Motor neuron (in vitro differentiated cells): ENCODE measurements around the gene FCHSD2. TPM values are rescaled to one million over a fixed set of nuclear protein-coding genes. Genes with fewer than 3 reads are reported as not detected.
"Not testable (repeated sequence)": the region's sequence is repeated elsewhere in the genome, so short reads cannot be mapped to it uniquely, and the experiment has no call there.

Source experiments
- ATAC-seq, 8 experiments: fragments of 200-7000 bp; cut with Tn5 transposase; replicated peaks in 6 of 8; 2 replicates each; pipeline ENCODE4 v1.8.0; 2021; ENCODE audit warnings: mild to moderate bottlenecking in 8 of 8, moderate library complexity in 8 of 8
- H3K27ac ChIP-seq, 2 donors: fragments of 250-450 bp; sonication (Bioruptor Pico); 2 replicates each; pipeline ENCODE4 v1.9.0; 2021; ENCODE audit warnings: antibody characterized with exemption in 2 of 2, mild to moderate bottlenecking in 2 of 2, moderate library complexity in 1 of 2
- H3K4me1 ChIP-seq, 2 donors: fragments of 250-450 bp; sonication (Bioruptor Pico); replicated peaks in 1 of 2; 2 replicates each; pipeline ENCODE4 v1.6.1; 2021; ENCODE audit warnings: antibody characterized with exemption in 2 of 2, mild to moderate bottlenecking in 2 of 2, moderate library complexity in 1 of 2
- H3K4me3 ChIP-seq, 5 donors: fragments of 250-450 bp; sonication (Bioruptor Pico); 2 replicates each; pipeline ENCODE4 v1.9.0; 2021; ENCODE audit warnings: antibody characterized with exemption in 5 of 5, mild to moderate bottlenecking in 5 of 5, moderate library complexity in 4 of 5
- WGBS, 10 experiments: fragments of 450-650 bp; shearing (Covaris generic); methylation state at CpG; one replicate each; pipeline ENCODE4 v1.0.0; 2022; 5-methylcytosine and 5-hydroxymethylcytosine counted together
- in situ Hi-C, 9 experiments: fragments of 400-800 bp; cut with MboI; loops; one replicate each; pipeline ENCODE4 v1.15.0; 2021; ENCODE audit warnings: low sequenced_read_pairs in 9 of 9, low pct_unique_long_range_greater_than_20kb in 2 of 9; ENCODE audit not compliant: unreplicated experiment in 9 of 9
- total RNA-seq, 8 experiments: library from RNA; unstranded; fragments of 300-600 nt; gene quantifications; 2 replicates each; pipeline versions ENCODE4 v1.2.3 to v1.2.4, GENCODE V29; 2022

Gene FCHSD2
- total RNA-seq, 8 experiments from 2014 or later: 11.6 to 22.1 (median 18.0) TPM

DNA sequence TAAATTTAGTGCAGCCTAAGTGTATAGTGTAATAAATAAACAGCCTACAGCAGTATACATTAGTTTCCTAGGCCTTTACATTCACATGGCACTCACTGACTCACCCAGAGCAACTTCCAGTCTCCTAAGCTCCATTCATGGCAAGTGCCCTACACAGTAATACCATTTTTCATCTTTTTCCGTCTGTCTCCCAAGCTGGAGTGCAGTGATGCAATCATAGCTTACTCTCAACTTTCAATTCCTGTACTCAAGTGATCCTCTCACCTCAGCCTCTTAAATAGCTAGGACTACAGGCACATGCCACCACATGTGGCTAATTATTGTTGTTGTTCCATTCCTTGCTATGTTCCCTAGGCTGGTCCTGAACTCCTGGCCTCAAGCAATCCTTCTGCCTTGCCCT is 54.4 kb downstream of the FCHSD2 start:
- WGBS, 10 experiments: 100% methylated on average over 1 of the region's 1 CpG; no CpG with 5 or more reads in 6 of the 10 experiments
- Histone ChIP-seq H3K4me1 (no peaks in the 10 kb centered on the region), H3K27ac (no peak overlapping the region), H3K4me3 (no peak overlapping the region)
- ATAC-seq: peak in 2 of 8 experiments; percentile 53 to 58
- in situ Hi-C loops: no loop called here

DNA sequence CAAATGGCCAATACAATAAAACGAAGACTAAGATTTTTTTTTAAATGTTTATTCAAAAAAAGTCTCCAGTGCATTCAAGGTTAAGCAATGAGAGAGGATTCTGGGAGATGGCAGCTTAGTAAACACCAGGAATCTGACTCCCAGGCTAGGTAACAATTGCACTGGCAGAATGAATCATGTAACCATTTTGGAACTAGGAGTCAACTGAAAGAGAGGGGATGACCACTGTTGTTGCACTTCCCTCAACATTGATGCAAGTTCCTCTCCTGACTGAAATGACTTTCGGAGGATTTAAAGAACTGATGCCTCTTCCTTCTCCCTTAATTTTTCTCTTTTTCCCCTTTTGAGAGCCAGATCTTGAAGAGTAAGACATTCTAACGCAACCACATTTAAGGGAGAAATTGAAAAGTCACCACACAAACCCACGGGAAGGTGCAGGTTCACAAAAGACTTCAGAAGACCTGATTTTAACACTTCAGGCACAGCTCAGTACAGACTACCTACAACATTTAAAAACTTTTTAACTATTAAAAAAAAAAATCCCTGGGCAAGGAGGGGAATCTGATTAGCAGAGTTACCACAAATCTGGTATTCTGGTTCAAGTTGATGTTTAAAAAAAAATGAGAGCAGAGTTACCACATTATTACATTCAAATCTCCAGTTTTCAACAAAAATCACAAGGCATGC is 56.8 kb downstream of the FCHSD2 start:
- no peak for ATAC-seq

DNA sequence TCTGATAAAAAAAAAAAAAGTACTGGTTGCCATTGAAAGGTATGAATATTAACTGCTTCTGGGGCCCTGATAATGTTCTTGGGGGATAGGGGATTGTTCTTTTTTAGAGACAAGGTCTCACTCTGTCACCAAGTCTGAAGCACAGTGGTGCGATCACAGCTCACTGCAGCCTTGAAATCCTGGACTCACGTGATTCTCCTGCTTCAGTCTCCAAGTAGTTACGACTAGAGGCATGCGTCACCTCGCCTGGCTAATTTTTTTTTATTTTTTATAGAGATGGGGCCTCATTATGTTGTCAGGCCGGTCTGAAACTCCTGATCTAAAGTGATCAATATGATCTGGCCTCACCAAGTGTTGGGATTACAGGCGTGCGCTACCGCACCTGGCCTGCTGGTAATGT is 63.5 kb downstream of the FCHSD2 start:
- Histone ChIP-seq H3K4me3 (no peak overlapping the region), H3K27ac (no peak overlapping the region), H3K4me1 (no peaks in the 10 kb centered on the region)
- ATAC-seq: no peak
- in situ Hi-C loops: no loop called here
- 85 to 100% (median 98%) methylated on average over 2 to 9 of the region's 9 CpGs; no CpG with 5 or more reads in 1 of the 10 experiments for WGBS, 10 experiments

More for the DNA sequence above, 56.8 kb downstream of the FCHSD2 start:
- Histone ChIP-seq H3K4me3 (no peak overlapping the region), H3K27ac (no peak overlapping the region), H3K4me1 (no peaks in the 10 kb centered on the region)
- in situ Hi-C loops: no loop called here
- 60 to 100% (median 81%) methylated on average over 1 to 4 of the region's 4 CpGs for WGBS, 10 experiments

DNA sequence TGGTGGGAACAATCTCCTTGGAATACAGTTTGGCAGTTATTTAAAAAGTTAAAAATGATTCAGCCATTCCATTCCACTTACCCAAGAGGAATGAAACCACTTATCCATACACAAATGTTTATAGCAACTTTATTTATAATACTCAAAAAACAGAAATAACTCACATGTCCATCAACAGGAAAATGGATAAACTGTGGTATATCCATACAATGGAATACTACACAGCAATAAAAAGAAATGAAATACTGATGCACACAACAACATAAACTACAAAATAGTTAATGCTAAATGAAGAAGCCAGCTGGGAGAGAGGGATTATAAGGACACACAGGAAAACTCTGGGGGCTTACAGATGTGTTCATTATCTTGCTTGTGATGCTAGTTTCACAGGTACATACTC is 64.7 kb downstream of the FCHSD2 start:
- Histone ChIP-seq H3K4me3 (no peak overlapping the region), H3K4me1 (no peaks in the 10 kb centered on the region), H3K27ac (no peak overlapping the region)
- in situ Hi-C loops: no loop called here
- ATAC-seq: no peak

DNA sequence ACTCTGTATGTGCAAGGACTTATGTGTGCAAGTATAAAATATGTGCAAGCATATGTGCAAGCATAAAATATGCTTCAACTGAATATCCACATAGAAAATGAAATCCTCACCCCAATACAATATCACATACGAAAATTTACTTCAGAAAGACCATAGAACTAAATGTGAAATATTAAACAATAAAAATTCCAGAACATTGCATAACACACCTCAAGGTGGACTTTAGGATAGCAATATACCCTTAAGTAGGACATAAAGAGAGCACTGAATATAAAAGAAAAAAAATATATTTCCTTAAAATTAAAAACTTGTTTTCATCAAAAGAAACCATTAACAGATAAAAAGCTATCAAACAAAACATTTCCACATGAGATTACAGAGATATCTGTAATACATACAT is 67.8 kb downstream of the FCHSD2 start:
- Histone ChIP-seq H3K4me1 (no peaks in the 10 kb centered on the region), H3K4me3 (no peak overlapping the region), H3K27ac (no peak overlapping the region)
- no peak for ATAC-seq
- 6 to 100% (median 64%) methylated on average over 1 of the region's 1 CpG; no CpG with 5 or more reads in 2 of the 10 experiments for WGBS, 10 experiments
- in situ Hi-C loops: no loop called here

DNA sequence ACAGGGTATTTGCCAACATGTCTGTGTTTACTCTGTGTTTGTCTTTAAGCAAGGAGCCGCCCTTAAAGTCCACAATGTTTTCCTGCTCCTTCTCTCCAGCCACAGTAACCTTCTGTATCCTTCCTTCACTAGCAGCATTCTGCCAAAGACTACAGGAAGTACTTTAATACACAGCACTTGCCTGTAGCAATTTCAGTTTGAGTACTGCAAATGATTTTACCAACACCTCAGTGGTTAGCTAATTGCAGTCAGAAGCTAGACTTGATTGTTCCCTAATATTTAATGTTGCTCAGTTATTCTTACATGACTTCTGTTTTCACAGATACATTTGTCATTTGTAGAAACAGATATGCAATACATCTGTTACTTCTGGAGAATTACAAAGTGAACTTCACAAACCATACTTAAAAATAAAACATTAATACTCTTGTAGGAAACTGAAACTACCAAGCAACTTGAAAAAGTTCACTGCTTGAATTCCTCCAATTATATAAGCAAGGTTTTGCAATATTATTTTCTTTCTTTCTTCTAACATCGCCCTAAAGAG is 69.1 kb downstream of the FCHSD2 start:
- Histone ChIP-seq H3K4me3 (no peak overlapping the region), H3K4me1 (no peaks in the 10 kb centered on the region), H3K27ac (no peak overlapping the region)
- WGBS, 10 experiments: 0 to 100% (median 86%) methylated on average over 2 of the region's 2 CpGs; no CpG with 5 or more reads in 1 of the 10 experiments
- peak in 4 of 8 experiments; percentile 53 to 99 (median 56) for ATAC-seq
- in situ Hi-C loops: no loop called here

DNA sequence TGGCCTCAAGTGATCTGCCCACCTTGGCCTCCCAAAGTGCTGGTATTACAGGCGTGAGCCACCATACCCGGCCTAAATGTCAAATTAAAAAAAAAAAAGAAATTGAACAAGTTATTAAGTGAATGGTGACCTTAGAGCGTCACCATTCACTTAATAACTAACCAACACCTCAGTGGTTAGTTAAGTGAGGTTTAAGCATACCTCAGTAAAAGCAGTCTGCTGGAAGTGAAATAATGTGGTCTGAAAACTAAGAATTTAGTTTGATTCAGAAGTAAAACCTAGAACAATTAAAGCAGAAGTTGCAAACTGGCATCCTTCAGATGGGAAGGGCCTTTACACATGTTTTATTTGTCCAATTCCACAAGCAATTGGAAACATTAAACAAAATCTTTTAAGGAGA is 71.5 kb downstream of the FCHSD2 start:
- in situ Hi-C loops: no loop called here
- 17 to 100% (median 95%) methylated on average over 1 to 3 of the region's 3 CpGs; no CpG with 5 or more reads in 1 of the 10 experiments for WGBS, 10 experiments
- ATAC-seq: no peak
- H3K4me3 ChIP-seq: no peak overlapping the region
- no peaks in the 10 kb centered on the region for H3K4me1 ChIP-seq
- H3K27ac ChIP-seq: no peak overlapping the region

DNA sequence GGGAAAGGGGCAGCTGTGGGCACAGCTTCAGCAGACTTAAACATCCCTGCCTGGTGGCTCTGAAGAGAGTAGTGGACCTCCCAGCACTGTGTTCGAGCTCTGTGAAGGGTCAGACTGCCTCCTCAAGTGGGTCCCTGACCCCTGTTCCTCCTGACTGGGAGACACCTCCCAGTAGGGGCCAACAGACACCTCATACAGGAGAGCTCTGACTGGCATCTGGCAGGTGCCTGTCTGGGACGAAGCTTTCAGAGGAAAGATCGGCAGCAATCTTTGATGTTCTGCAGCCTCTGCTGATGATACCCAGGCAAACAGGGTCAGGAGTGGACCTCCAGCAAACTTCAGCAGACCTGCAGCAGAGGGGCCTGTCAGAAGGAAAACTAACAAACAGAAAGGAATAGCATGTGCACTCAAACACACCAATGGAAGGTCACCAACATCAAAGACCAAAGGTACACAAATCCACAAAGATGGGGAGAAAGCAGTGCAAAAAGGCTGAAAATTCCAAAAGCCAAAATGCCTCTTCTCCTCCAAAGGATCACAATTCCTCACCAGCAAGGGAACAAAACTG is 80.2 kb downstream of the FCHSD2 start:
- not testable (repeated sequence) for ATAC-seq, H3K4me1 ChIP-seq
- 83 to 100% (median 92%) methylated on average over 1 of the region's 3 CpGs; no CpG with 5 or more reads in 6 of the 10 experiments for WGBS, 10 experiments

DNA sequence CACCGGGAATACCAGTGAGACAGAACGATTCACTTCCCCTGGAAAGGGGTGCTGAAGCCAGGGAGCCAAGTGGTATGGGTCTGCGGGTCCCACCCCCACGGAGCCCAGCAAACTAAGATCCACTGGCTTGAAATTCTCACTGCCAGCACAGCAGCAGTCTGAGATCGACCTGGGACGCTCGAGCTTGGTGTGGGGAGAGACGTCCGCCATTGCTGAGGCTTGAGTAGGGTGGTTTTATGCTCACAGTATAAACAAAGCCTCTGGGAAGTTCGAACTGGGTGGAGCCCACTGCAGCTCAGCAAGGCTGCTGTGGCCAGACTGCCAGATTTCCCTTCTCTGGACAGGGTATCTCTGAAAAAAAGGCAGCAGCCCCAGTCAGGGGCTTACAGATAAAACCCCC is 80.7 kb downstream of the FCHSD2 start:
- H3K4me1 ChIP-seq, H3K27ac ChIP-seq, in situ Hi-C loops, H3K4me3 ChIP-seq, ATAC-seq: not testable (repeated sequence)
- 85 to 100% methylated on average over 1 to 5 of the region's 10 CpGs; no CpG with 5 or more reads in 8 of the 10 experiments for WGBS, 10 experiments

More for the DNA sequence above, 80.2 kb downstream of the FCHSD2 start:
- H3K4me3 ChIP-seq, H3K27ac ChIP-seq, in situ Hi-C loops: not testable (repeated sequence)

DNA sequence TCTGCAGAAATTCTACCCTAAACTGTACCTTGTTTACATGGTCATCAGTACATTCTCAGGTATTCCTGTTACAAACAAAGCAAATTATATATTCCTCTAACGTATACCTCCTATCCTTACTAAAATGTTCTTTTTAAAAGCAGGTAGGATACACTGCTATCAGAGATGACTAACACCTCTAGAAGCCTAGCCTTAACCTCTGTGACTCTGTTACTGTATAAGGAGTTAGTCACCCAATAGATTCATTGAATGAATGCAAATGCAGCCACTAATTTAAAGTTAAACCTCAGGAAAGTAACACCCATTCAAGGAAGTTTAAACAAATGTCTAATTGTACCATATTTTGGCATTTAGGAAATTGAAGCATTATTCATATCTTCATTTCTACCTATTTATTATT is 82.2 kb downstream of the FCHSD2 start:
- ATAC-seq: peak in 2 of 8 experiments; percentile 19 to 21
- H3K4me3 ChIP-seq: no peak overlapping the region
- no peak overlapping the region for H3K27ac ChIP-seq
- in situ Hi-C loops: no loop called here
- WGBS, 10 experiments: 90 to 100% (median 100%) methylated on average over 1 of the region's 1 CpG; no CpG with 5 or more reads in 3 of the 10 experiments
- no peaks in the 10 kb centered on the region for H3K4me1 ChIP-seq

DNA sequence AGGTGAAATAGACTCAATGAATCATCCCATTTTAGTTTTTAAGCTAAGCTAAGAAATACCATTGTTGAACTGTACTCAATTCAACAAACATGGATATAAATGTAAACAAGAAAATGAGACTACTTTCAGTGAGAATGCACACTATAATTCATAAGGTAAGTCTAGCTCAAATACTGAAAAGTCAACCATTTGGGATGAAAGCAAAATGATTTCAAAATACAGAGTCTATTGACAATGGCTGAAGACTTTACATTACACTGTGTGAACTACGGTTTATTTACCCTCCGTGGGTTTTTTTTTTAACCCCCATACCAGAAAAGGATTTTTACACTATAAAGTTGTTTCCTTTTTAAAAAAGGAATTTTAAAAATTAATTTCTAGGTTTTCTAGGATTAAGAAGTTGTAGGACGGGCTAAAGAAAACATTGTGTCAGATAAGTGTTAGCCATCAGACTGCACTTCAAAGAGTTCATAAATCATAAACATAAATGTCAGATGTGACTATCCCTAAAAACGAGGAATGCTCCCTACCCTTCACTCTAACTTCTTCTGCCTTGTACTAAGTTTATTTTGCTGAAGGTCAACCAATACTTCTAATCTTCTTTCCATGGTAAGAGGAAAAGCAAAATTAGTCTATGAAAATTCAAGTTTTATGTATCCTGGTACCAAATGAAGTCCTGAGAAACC is 83.0 kb downstream of the FCHSD2 start:
- no peak for ATAC-seq
- Histone ChIP-seq H3K4me3 (no peak overlapping the region), H3K27ac (no peak overlapping the region), H3K4me1 (no peaks in the 10 kb centered on the region)
- 78 to 100% (median 89%) methylated on average over 2 to 4 of the region's 4 CpGs for whole genome bisulfite sequencing, 10 experiments
- in situ Hi-C loops: no loop called here

DNA sequence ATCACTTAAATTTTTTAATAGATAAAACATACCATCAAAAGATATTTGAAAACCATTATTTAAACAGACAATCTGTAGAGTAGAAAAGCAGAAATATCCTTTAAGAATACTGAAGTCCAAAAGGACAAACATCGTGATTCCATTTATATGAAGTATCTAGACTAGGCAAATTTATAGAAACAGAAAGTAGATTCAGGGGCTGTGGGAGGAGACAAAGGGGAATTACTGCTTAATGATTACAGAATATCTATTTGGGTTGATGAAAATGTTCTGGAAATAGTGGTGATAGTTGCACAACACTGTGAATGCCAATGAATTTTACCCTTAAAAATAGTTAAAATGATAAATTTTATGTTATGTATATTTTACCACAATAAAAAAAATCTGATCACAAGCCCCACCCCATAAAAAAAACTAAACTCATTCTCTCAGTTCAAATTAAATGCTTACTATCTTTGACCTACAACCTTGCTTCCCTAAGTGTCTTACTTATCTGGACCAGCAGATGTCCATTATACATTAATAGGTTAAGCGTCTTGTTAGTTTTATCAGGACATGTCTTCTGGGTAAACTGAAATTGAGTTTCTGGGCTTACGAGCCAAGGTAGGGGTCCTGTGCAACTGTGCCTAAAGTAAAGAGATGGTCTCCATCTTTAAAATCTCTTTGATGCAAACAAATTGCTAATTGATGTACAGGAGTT is 86.3 kb downstream of the FCHSD2 start:
- 86 to 100% (median 98%) methylated on average over 1 to 3 of the region's 3 CpGs for WGBS, 10 experiments
- no peak overlapping the region for H3K4me3 ChIP-seq
- no peak for ATAC-seq
- in situ Hi-C loops: no loop called here
- no peaks in the 10 kb centered on the region for H3K4me1 ChIP-seq
- no peak overlapping the region for H3K27ac ChIP-seq

DNA sequence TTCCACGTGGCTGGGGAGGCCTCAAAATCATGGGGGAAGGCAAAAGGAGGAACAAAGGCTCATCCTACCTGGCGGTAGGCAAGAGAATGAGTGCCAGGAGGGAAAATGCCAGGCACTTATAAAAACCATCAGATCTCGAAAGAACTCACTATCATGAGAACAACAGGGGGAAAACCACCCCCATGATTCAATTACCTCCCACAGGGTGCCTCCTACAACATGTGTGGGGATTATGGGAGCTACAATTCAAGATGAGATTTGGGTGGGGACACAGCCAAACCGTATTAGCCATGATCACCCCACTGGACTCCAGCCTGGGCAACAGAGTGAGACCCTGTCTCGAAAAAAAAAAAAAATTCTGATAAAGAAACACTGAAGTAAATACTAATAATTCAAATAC is 87.1 kb downstream of the FCHSD2 start:
- 60 to 100% (median 86%) methylated on average over 1 to 5 of the region's 5 CpGs; no CpG with 5 or more reads in 3 of the 10 experiments for WGBS, 10 experiments

More for the DNA sequence above, 87.1 kb downstream of the FCHSD2 start:
- no peak for ATAC-seq
- Histone ChIP-seq H3K4me3 (no peak overlapping the region), H3K4me1 (no peaks in the 10 kb centered on the region), H3K27ac (no peak overlapping the region)
- in situ Hi-C loops: no loop called here
